Keratinocyte (primary cell): Measurements from ENCODE around the gene TMEM151B.

ENCODE experiments used
- CTCF ChIP-seq, 3 experiments: IDR thresholded peaks in 1 of 3; conservative IDR thresholded peaks in 1 of 3; optimal IDR thresholded peaks in 1 of 3; 2 replicates in 2 of 3; 3 replicates in 1 of 3; pipeline versions ENCODE3 to v1.5.1; 2011; ENCODE audit warnings: low read length in 3 of 3, mild to moderate bottlenecking in 3 of 3, moderate library complexity in 2 of 3, control low read depth in 1 of 3, inconsistent platforms in 1 of 3; ENCODE audit not compliant: insufficient read depth in 2 of 3; ENCODE audit errors: extremely low read depth in 1 of 3
- EZH2 ChIP-seq: IDR thresholded peaks from one replicate; pipeline ENCODE4 v1.6.1; 2012; ENCODE audit warnings: inconsistent platforms, mild to moderate bottlenecking, low read length, moderate library complexity

- TF ChIP-seq CTCF (optimal IDR thresholded peaks at IDR 0.05 in 1 of 3, IDR thresholded peaks at IDR 0.05 in 1 of 3, conservative IDR thresholded peaks at IDR 0.05 in 1 of 3; ENCODE audit: extremely low read depth in 1 of 3, insufficient read depth in 2 of 3, low read length in 3 of 3) (no peak), EZH2 (no peak)
Measured at GRCh38 chr6:44329858-44330257, 59.6 kb downstream of the TMEM151B start.
